ENCODE results near the gene LGI4. TPM values are rescaled to one million over a fixed set of nuclear protein-coding genes. Genes with fewer than 3 reads are reported as not detected.

The LGI4 gene
- total RNA-seq, 1 donor from 2014 or later, result 7.7 TPM

DNA sequence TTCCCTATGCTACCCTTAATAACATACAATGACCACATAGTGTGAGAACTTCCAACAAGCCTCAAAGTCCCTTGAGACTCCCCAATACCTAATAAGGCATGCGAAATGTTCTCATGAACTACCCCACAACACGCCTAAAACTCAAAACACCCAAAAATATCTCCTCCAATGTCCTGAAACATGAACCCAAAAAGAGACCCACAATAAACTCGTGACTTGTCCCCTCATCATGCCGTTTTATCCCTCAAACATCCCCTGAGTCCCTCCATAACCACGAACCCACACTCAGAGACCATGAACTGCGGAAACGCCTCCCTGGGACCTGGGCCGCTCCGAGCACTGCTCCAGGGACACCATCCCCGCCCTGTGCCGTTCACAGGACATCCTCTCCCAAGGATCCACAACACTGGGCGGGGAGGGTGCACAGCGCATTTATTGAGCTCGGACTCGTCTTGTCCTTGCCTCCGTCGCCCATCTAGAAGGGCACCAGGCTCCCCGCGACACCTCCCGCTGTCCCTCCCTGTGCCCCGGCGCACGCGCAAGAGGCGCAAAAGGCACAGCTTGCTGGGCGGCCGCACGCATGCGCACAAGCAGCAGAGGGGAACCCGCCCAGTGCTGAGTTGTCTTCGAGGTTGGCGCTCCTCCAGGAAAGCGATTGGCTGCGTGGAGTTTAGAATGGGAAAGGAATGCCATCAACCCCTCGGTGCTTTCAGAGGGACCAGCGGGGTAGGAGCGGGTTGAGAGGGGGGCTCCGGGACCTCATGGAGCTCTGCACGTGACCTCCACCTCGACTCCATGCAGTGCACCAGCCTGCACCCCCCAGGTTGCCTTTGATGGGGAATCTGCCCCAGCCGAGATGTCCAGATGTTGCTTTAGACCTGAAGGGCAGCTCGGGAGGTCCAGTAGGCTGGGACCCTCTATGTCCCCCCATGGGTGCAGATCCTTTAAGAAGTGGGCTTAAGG, 10.5 kb downstream of the LGI4 start:
- DNase-seq (ENCODE audit: low spot score), result peak; percentile 97

DNA sequence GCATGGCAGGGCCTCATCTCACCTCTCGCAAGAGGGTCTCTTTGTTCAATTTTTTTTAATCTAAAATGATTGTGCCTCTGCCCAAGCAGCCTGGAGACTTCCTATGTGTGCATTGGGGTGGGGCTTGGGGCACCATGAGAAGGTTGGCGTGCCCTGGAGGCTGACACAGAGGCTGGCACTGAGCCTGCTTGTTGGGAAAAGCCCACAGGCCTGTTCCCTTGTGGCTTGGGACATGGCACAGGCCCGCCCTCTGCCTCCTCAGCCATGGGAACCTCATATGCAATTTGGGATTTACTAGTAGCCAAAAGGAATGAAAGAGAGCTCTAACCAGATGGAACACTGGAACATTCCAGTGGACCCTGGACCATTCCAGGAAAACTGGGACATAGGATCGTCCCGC, 11.3 kb downstream of the LGI4 start:
- no peak for DNase-seq (ENCODE audit: low spot score)

DNA sequence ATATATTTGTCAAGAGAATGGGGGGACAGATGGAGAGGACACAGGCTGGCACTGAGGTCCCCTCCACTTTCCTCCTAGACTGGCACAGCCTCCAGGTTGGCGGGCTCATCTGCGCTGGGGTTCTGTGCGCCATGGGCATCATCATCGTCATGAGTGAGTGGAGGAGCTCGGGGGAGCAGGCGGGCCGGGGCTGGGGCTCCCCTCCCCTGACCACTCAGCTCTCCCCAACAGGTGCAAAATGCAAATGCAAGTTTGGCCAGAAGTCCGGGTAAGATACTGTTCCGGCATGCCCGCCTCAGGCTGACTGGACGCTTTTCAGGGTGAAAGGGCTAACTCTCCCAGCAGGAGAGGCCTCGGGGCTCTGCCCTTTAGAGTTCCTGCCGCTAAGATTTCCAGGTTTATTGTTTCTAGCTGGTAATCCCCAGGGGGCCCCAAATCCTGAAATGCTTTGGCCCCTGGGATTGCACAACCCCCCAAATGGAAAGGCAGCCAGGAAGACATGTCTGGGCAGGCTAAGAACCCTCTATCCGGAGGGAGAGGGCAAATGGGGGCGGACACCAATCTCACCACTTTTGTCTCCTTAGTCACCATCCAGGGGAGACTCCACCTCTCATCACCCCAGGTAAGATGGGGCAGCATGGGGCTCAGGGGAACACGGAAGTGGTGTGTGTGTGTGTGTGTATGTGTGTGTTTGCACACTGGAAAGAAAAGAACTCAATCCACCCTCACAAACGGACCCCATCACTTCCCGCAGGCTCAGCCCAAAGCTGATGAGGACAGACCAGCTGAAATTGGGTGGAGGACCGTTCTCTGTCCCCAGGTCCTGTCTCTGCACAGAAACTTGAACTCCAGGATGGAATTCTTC, 11.9 kb downstream of the LGI4 start:
- no peak for DNase-seq (ENCODE audit: low spot score)

DNA sequence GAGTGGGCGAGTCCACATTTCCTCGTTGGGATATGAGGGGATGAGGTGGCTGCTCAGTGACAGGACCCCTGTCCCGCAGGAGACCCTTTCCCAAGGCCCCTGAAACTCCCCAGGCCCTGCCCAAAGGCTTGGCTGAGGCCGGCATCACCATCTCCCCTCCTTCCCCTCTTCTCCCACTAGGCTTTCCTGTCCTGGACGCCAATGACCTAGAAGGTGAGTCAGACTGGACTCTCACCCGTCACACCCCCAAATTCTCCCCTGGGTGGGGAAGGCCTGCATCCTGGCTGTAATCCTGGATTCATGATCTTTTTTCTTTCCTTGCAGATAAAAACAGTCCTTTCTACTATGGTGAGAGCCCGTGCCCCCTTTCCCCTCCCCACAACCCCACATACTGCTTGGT, 14.0 kb downstream of the LGI4 start:
- DNase-seq (ENCODE audit: low spot score), result no peak

DNA sequence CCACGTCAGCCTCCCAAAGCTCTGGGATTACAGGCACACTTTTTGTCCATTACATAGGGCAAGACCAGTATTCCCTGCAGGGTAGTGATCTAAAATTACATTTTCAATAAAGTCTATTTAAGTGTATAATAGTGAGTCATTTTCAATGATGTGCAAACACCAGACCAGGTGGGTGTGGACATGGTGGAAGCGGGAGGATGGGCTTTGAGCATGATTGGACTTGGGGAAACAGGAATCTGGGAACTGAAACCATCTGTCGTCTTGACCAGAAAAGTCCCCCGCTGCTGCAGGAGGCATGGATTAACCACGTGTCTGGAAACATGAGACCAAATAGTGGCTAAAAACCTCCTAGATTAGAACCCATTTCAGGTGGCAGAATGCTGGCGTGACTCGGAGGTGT, 14.4 kb downstream of the LGI4 start:
- DNase-seq (ENCODE audit: low spot score), result no peak

DNA sequence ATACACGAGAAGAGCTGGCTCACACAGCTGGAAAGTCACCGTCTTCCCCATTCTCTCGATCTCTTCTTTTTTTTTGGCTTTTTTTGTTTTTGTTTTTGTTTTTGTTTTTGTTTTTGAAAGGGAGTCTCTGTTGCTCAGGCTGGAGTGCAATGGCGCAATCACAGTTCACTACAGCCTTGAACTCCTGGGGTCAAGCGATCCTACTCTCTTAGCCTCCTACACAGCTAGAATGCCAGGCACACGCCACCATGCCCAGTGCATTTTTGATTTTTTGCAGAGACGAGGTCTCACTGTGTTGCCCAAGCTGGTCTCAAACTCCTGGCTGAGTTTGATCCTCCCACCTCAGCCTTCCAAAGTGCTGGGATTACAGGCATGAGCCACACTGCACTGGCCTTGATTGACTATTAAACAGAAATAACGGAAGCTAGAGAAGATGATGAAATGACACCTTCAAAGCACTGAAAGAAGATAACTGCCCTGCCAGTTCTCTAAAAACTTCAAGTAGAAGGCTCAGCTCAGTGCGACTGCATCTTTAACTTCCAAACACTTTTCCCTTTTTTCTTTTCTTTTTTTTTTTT, 15.2 kb downstream of the LGI4 start:
- DNase-seq (ENCODE audit: low spot score), result no peak

DNA sequence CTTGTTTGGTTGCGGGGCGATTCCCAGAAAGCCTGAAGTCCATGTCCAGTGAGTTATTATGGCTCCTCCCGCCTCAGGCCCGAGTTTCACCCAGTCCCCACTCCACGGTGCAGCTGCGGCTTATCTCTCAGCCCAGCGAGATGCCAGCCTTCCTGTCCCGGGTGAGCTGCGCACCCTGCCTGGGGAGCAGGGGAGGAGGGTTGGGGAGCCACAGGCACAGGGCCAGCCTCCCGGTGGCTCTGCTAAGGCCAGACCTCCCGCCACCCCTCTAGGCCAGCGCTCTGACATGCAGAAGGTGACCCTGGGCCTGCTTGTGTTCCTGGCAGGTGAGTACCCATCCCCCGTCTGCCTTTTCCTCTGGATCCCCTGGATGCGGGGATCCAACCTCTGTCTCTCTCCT, 15.8 kb downstream of the LGI4 start:
- DNase-seq (ENCODE audit: low spot score), result no peak

DNA sequence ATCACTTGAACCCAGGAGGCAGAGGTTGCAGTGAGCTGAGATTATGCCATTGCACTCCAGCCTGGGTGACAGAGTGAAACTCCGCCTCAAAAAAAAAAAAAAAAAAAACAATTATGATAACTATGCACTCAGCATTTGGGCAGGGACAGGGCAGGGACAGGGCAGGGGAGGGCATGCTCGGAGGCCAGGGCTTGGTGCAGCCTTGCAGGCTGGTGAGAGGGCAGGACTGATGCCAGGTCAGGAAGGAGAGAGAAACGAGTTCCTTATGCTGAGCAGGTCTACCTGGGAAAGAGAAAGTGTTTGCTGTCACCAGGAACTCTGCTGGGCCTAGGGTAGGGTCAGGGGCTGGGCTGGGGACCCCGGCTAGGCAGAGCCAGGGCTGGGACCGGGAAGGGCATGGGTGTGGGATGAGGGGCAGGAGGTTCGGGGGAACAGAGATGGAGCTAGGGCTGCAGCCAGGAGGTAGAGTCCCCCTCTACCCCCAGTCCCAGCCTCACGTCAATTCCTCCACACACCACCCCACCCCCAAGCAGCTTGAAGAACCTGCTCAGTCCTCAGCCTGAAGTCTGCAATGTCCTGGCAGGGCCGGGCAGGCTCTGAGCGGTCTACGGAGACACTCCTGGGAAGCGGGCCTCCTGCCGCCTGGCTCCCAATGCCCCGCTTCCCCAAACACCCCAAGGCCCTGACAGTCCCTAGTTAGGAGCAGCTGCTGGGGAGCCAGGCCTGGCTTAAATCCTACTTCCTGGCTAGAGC, 16.4 kb downstream of the LGI4 start:
- DNase-seq (ENCODE audit: low spot score), result no peak

DNA sequence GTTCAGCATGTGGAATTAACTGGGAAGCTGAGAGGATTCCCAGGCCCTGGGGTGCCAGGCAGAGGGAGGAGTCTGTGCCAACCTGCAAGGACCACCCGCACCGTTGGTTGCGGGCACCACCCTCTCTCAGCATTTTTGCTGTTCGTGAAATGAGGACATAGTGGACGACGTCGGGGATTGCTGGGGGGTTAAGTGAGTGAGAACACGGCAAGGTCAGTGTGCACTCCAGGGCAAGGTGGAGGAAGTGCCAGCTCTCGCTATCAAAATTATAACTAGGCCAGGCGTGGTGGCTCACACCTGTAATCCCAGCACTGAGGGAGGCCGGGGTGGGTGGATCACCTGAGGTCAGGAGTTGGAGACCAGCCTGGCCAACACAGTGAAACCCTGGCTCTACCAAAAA, 17.1 kb downstream of the LGI4 start:
- no peak for DNase-seq (ENCODE audit: low spot score)

DNA sequence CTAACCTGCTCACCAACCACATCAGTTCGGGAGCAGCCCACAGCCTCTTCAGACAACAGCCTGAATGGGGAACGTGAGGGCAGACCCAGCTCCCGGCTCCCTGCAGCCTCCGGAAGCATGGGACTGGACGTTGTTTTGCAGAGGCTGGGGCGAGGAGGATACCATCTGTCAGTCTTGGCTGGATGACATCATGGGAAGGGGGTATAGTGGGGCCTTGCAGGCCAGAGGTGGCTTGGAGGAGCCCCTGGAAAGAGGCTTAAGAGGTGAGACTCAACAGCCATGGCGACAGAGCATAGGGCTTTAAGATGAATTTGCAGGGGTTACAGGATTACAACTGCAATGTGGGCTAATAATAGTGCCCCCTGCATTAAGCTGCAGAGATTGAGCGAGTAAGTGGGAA, 17.7 kb downstream of the LGI4 start:
- no peak for DNase-seq (ENCODE audit: low spot score)

DNA sequence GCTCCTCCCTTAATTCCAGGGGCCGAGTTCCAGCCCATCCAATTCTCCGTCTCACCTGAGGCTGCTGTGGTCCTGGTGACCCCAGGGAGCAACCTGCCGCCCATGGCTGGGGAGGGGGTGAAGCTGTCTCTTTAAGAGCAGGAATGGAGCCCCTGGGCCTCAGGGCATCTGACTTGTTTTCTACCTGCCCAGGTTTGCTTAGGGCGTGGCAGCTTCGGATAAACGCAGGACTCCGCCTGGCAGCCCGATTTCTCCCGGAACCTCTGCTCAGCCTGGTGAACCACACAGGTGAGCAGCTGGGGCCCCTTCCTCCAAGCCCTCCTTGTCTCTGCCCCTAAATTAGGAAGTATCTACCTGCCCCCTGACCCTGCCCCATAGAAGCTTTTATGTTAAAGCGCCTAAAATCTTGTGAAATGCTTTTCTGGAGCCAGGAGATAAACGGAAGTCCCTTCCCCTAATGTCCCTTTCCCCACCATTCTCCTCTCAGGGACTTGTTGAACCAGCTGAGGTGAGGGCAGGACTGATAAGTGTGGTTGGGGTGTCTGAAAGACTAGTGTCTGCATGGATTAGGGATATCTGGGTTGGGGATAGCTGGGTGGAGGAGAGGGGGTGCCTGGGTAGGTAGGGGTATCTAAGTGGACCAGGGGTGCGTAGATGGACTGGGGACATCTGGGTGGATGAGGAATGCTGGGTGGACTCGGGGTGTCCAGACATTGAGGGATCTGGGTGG, 18.6 kb downstream of the LGI4 start:
- DNase-seq (ENCODE audit: low spot score), result no peak

DNA sequence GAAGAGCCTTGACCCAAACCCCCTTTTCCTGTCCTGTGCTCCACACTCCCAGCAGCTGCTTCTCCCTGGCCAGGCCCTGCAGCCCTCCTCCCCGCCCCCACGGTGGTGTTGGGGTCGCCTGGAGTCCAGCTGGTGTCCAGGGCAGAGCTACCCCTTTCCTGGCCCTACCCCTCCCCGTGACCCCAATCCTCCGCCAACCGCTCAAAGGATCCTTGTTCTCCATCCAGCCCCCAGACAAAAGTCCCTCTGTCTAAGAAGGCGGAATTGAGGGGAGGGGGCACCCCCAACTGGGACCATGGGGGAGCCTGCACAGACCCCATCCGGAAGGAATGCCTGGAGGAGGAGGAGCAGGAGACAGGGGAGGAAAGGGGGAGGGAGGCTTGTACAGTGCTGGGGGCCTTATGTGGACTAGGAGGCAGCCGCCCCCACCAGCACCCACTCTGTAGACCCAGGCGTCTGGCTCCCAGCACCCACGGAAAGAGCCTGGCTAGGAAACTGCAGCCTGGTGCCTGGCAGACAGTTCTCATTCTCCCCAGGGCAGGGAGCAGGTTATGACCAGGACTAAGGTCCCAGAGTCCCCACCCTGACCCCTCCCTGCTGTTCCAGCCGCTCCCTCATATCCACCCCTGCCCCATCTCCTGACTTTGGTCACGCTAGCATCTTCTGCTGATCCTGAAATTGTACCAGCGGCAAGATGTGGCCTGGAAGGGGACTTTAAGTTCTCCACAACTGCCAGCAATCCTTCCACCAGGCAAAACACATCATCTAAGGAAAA, 19.5 kb downstream of the LGI4 start, which contains the start of gene FXYD3:
FXYD3 (plus strand) TSS at position 647 of the 775 bp plus-strand sequence. CDS start 3,554 bp downstream, outside the sequence.
- DNase-seq (ENCODE audit: low spot score), result no peak

DNA sequence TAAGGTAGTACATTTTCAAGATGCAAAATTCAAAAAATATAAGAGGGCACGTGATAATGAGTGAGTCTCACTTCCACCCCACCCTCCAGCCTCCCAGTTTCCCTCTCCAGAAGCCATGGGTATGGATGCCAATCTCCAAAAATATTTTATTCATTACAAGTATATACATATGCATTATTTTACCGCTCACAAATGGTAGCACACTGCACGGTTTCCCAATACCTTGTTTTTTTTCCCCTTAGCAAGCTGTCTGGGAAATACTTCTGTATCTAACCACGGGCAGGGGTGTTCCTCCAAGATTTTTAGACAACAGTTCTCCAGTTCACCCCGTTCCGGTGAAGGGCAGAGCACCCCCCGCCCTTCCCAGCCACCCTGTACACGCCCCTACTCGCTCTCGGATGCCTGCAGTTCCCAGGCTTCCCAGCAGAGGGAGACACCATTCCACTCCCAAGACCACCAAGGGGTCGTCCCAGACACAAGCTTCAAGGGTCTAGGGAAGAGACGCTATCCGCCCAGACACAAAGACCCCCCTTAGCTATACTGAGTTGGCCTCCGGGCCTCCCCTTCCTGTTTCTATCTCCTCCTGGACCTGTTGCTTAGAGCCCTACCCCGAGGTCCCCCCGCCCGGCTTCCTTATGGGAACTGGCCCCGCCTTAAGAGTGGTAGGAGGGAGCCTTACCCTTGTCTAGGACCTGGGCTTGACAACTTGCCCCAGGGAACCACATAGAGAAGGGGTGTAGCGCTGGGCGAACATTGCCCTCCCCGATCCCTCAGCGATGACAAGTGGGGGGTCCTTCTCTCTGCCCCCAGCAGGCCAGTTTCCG, 20.3 kb downstream of the LGI4 start:
- DNase-seq (ENCODE audit: low spot score), result no peak

DNA sequence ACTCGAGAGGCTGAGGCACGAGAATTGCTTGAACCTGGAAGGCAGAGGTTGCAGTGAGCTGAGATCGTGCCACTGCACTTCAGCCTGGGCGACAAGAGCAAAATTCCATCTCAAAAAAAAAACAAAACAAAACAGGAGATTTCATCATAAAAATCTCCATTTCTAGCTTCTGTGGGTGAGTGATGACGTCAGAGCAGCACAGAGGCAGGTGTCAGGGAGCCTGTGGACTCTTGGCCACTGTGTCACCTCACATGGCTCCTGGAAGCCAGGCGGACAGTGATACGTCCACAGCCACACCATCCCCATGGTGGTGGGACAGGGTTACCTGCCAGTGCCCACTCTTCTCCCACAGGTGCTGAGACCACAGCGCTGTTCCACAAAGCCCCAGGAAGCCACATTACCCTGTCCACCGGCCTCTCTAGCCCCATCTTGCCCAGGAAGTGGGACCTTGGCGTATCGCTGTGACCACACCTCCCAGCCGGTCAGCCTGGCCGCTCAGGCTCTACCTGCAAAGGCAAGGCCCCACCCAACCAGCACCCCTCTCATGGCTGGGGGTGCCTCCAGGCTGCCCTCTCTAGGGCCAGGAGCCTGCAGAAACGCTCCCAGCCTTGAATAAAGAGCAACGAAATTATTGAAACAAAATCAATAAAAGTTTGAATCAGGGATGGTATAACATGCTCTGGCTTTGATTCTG, 21.7 kb downstream of the LGI4 start:
- no peak for DNase-seq (ENCODE audit: low spot score)

DNA sequence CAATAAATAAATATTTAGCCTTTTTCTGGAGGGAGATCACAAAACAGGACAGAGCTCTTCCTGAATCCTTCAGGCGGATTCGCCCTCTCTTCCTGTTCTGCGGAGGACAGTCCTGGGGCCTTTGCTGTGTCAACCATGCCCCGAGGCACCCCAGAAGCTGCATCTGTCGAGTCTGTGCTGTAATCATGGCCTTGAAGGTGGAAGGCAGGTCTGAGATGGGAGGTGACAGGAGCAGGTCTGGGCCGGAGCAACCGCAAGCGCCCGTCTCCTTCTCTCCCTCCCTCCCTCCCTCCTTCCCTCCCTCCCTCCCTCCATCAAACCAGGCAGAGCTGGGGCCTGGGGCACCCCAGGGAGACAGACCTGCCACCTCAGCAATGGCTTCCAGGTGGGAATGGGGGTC, 23.9 kb downstream of the LGI4 start:
- no peak for DNase-seq (ENCODE audit: low spot score)

DNA sequence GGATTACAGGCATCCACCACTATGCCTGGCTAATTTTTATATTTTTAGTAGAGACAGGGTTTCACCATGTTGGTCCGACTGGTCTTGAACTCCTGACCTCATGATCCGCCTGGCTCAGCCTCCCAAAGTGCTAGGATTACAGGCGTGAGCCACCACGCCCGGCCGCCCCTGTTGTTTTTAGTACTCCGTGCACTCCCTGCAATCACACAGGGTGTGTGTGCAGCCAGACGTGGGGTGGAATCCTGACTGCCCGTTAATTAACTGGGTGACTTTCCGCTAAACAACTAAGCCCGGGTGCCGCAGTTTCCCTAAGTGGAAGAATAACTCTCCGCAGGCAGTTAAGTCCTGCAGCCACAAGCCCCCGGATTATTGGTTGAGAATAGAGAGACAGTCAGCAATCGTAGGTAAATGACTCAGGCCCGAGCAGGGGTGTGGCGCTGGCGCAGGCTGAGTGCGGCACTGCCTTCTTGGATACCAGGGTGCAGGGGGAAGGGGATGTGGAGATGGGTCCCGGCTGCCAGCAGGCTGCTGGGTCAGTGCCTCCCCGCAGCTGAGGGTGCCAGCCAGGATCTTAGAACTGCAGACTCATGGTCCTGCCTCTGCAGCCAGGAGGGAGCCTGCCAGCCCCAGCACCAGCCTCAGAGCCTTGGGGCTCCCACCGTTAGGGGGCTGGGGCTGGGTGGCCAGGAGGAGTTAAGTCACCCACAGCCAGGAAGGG, 25.3 kb downstream of the LGI4 start:
- no peak for DNase-seq (ENCODE audit: low spot score)

DNA sequence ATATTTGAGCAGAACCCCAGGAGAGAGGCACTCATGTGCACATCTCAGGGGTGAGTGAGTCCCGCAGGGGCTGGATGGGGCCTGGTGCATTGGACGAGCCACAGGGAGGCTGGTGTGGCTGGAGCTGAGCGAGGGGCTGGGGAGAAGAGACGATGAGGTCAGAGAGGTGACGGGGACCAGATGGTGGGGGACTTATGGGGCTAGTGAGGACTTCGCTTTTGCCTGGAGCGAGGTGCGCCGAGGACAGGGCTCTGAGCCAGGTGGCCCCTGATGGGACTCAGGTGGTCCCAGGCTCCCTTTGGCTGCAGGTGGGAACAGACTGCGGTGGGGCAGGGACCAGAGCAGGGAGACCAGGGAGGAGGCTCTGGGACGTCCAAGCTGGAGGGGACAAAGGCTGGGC, 26.1 kb downstream of the LGI4 start:
- no peak for DNase-seq (ENCODE audit: low spot score)
